Uterus (tissue), 4 donors: ENCODE measurements around the gene MTUS2. TPM values are rescaled to one million over a fixed set of nuclear protein-coding genes. Genes with fewer than 3 reads are reported as not detected.

Source experiments
- DNase-seq, 2 donors: peaks; one replicate each; pipeline ENCODE4 v3.0.0-alpha.2; 2019 to 2020
- H3K27ac ChIP-seq, 2 donors: fragments of 200-600 bp; sonication (generic); 1 replicate in 1 of 2; 2 replicates in 1 of 2; pipeline ENCODE4 v1.5.1; 2016 to 2018
- H3K27me3 ChIP-seq, 2 donors: fragments of 200-600 bp; sonication (generic); one replicate each; pipeline ENCODE4 v1.5.1; 2018 to 2019; ENCODE audit warnings: control low read depth in 1 of 2
- H3K36me3 ChIP-seq, 2 donors: fragments of 200-600 bp; sonication (generic); one replicate each; pipeline ENCODE4 v1.5.1; 2019; ENCODE audit warnings: control low read depth in 1 of 2
- H3K4me1 ChIP-seq, 2 donors: fragments of 200-600 bp; sonication (generic); one replicate each; pipeline ENCODE4 v1.5.1; 2018 to 2019; ENCODE audit warnings: control low read depth in 1 of 2
- H3K4me3 ChIP-seq, 2 donors: fragments of 200-600 bp; sonication (generic); 1 replicate in 1 of 2; 2 replicates in 1 of 2; pipeline ENCODE4 v1.5.1; 2018 to 2019; ENCODE audit warnings: mild to moderate bottlenecking in 1 of 2
- H3K9me3 ChIP-seq, 2 donors: fragments of 200-600 bp; sonication (generic); one replicate each; pipeline ENCODE4 v1.5.1; 2019; ENCODE audit warnings: control low read depth in 1 of 2
- POLR2A ChIP-seq, 2 donors: fragments of 450-650 bp; IDR thresholded peaks; one replicate each; pipeline ENCODE4 v1.6.1; 2016; ENCODE audit warnings: antibody characterized with exemption in 2 of 2, mild to moderate bottlenecking in 1 of 2, moderate library complexity in 1 of 2
- intact Hi-C: fragments of 100-400 bp; cut with DNase I; formaldehyde crosslinking; loops from one replicate; pipeline ENCODE4 v1.15.1; 2023; ENCODE audit warnings: low total_unique reads
- total RNA-seq, 4 donors: library from RNA; depleted of rRNA in 3 of 4; stranded (reverse); fragments of >200 nt in 3 of 4; gene quantifications; one replicate each; pipeline versions ENCODE4 v1.1.0 to v1.2.4, GENCODE V29; 2014 to 2023
- TF ChIP-seq, protein P1 (sequence below), 4 experiments: fragments of 200-600 bp in 2 of 4; fragments of 450-650 bp in 2 of 4; sonication (generic) in 2 of 4; IDR thresholded peaks; one replicate each; pipeline ENCODE4 v1.5.1; 2016 to 2019; ENCODE audit warnings: antibody characterized with exemption in 4 of 4, mild to moderate bottlenecking in 2 of 4, moderate library complexity in 1 of 4
- donor health status: DM: yes; HTN: yes; CAD: no.

MTUS2 gene
- total RNA-seq, 4 donors from 2014 or later = 0.26 to 4.0 (median 3.6) TPM; not detected in 1

DNA sequence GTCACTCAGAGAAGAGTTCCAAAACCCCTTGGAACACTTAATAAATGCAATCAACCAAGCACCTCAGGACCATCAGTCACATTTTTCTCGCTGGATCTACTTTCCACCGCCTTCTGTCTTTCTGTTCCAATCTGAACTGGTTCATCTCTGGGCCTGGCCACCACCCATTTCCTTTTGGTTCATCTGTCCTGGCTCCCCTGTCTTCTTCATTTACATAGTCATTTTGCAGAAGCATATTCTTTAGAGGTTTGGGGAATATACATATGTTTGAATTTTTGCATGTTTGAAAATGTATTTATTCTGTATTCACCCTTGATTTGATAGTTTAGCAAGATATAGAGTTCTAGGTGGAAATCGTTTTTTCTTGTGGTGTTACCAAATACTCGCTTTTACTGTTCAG is 188.2 kb downstream of the MTUS2 start:
- intact Hi-C loops = no loop called here
- TF ChIP-seq, protein P1, sequence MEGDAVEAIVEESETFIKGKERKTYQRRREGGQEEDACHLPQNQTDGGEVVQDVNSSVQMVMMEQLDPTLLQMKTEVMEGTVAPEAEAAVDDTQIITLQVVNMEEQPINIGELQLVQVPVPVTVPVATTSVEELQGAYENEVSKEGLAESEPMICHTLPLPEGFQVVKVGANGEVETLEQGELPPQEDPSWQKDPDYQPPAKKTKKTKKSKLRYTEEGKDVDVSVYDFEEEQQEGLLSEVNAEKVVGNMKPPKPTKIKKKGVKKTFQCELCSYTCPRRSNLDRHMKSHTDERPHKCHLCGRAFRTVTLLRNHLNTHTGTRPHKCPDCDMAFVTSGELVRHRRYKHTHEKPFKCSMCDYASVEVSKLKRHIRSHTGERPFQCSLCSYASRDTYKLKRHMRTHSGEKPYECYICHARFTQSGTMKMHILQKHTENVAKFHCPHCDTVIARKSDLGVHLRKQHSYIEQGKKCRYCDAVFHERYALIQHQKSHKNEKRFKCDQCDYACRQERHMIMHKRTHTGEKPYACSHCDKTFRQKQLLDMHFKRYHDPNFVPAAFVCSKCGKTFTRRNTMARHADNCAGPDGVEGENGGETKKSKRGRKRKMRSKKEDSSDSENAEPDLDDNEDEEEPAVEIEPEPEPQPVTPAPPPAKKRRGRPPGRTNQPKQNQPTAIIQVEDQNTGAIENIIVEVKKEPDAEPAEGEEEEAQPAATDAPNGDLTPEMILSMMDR (IDR thresholded peaks at IDR 0.05) = no peak
- TF ChIP-seq POLR2A (IDR thresholded peaks at IDR 0.05) = no peak
- no peak for DNase-seq
- Histone ChIP-seq H3K4me3 (no peak overlapping the region), H3K9me3 (no peaks in the 10 kb centered on the region), H3K27ac (no peak overlapping the region), H3K4me1 (no peaks in the 10 kb centered on the region), H3K27me3 (no peaks in the 10 kb centered on the region), H3K36me3 (no peaks in the 10 kb centered on the region)

DNA sequence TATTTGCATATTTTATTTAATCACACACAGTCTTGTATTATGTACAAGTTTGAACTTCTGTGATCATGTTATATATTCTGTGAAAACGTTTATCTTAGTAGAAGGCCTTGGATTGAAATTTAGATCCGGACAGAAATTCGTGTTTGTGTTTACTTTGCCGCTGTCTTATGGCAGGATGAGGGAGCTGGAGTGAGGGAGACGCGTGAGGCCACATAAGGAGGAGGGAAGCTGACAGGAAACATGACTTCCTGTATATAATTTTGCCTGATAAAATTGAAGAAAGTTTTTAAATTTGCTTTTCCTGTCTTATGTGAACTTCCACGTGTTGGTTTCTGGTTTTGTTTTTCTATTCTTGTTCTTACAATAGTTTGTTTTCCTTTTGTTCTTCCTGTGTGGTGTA is 200.2 kb downstream of the MTUS2 start:
- DNase-seq = no peak
- H3K27ac ChIP-seq = no peak overlapping the region
- intact Hi-C loops = no loop called here
- H3K36me3 ChIP-seq = no peaks in the 10 kb centered on the region
- H3K4me3 ChIP-seq = no peak overlapping the region
- no peak for TF ChIP-seq POLR2A (IDR thresholded peaks at IDR 0.05)
- TF ChIP-seq, protein P1 (IDR thresholded peaks at IDR 0.05) = no peak
- no peaks in the 10 kb centered on the region for H3K9me3 ChIP-seq
- H3K27me3 ChIP-seq = no peaks in the 10 kb centered on the region
- H3K4me1 ChIP-seq = no peaks in the 10 kb centered on the region

DNA sequence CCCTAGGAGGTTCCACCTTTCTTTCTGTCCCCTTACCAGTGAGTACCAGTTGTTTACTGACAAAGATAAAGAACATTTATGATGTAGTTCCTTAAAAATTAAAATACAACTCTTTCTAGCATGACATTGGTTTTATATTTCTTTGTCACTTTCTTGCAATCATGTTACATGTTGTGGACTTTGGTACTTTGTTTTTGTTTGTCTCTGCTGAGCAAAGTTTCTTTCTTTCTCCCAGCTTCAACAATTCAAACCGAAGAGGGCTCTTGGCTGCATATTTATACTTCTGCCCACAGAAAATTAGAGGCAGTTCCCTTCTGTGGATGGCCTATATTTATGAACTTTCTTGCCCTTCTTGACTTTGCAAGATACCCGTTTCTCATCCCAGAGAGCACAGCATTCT is 201.2 kb downstream of the MTUS2 start:
- DNase-seq = no peak
- intact Hi-C loops = no loop called here
- no peak overlapping the region for H3K4me3 ChIP-seq
- H3K27ac ChIP-seq = no peak overlapping the region
- H3K36me3 ChIP-seq = no peaks in the 10 kb centered on the region
- no peaks in the 10 kb centered on the region for H3K9me3 ChIP-seq
- H3K4me1 ChIP-seq = no peaks in the 10 kb centered on the region
- H3K27me3 ChIP-seq = no peaks in the 10 kb centered on the region
- TF ChIP-seq, protein P1 (IDR thresholded peaks at IDR 0.05) = no peak
- no peak for TF ChIP-seq POLR2A (IDR thresholded peaks at IDR 0.05)

DNA sequence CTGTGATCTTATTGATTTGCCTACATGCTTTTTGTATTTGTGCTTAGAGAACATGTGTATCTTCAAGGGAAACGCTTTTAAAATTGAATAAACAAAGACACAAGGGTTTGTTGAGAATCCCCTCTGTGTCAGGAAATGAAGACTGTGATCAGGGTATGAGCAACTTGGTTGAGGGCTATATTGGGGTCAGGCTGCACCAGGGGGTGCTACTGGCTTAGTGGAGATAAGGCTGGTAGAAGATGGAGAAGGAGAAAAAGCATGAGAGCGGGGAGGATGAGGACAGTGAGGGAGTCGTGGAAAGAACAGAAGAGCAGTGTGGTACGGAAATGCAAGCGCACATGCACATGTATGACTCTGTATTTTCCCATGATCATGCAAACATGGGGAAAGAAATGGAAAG is 201.6 kb downstream of the MTUS2 start:
- no peaks in the 10 kb centered on the region for H3K36me3 ChIP-seq
- H3K4me3 ChIP-seq = no peak overlapping the region
- H3K4me1 ChIP-seq = no peaks in the 10 kb centered on the region
- no peaks in the 10 kb centered on the region for H3K9me3 ChIP-seq
- no peaks in the 10 kb centered on the region for H3K27me3 ChIP-seq
- no peak for DNase-seq
- TF ChIP-seq, protein P1 (IDR thresholded peaks at IDR 0.05) = no peak
- no peak for TF ChIP-seq POLR2A (IDR thresholded peaks at IDR 0.05)
- no peak overlapping the region for H3K27ac ChIP-seq
- intact Hi-C loops = no loop called here

DNA sequence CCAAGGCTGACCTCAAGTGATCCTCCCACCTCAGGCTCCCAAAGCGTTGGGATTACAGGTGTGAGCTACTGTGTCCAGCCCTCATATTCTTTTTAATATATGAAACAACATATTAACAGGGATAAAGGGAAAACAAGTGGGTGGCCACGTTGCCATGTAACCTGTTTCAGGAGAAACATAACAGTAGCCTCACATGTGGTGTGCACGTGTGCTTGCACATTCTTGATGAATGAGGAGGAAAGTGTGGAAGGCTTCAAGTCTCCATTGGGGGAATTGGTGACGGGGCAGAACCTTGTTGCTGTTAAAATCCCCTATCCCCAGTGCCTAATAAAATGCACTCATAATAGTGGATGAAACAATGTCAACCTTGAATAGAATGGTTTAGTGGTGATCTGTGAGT is 202.3 kb downstream of the MTUS2 start:
- intact Hi-C loops = no loop called here

More for the DNA sequence above, 202.3 kb downstream of the MTUS2 start:
- no peak for DNase-seq
- H3K27me3 ChIP-seq = no peaks in the 10 kb centered on the region
- TF ChIP-seq, protein P1 (IDR thresholded peaks at IDR 0.05) = no peak
- TF ChIP-seq POLR2A (IDR thresholded peaks at IDR 0.05) = no peak
- no peak overlapping the region for H3K27ac ChIP-seq
- no peaks in the 10 kb centered on the region for H3K9me3 ChIP-seq
- H3K36me3 ChIP-seq = no peaks in the 10 kb centered on the region
- no peak overlapping the region for H3K4me3 ChIP-seq
- H3K4me1 ChIP-seq = no peaks in the 10 kb centered on the region
